ENCODE measurements around the gene STIM1. TPM values are rescaled to one million over a fixed set of nuclear protein-coding genes. Genes with fewer than 3 reads are reported as not detected.
A peak's percentile ranks its signal among the peaks of the same experiment; 100 is the strongest.

The STIM1 gene
- total RNA-seq, 1 experiment from 2014 or later = 28.3 TPM

- ChIA-PET POLR2A (ENCODE audit: unreplicated experiment) (no interaction called here), CTCF (no interaction called here)
- no peak overlapping the region for H2AFZ ChIP-seq
- no peaks in the 10 kb centered on the region for H3K9me3 ChIP-seq (ENCODE audit: insufficient read depth, low read depth)
- DNase-seq = no peak
- intact Hi-C loops (cut with micrococcal nuclease; ENCODE audit: unreplicated experiment) = no loop called here
- no peaks in the 10 kb centered on the region for H3K9me2 ChIP-seq (ENCODE audit: insufficient read depth)
- no peak overlapping the region for H3K4me3 ChIP-seq
- H3F3A ChIP-seq (ENCODE audit: insufficient read depth, low read depth) = peaks cover 3% of the 10 kb centered on the region; the same call in 1 of the 2 replicates
- TF ChIP-seq, protein P1, sequence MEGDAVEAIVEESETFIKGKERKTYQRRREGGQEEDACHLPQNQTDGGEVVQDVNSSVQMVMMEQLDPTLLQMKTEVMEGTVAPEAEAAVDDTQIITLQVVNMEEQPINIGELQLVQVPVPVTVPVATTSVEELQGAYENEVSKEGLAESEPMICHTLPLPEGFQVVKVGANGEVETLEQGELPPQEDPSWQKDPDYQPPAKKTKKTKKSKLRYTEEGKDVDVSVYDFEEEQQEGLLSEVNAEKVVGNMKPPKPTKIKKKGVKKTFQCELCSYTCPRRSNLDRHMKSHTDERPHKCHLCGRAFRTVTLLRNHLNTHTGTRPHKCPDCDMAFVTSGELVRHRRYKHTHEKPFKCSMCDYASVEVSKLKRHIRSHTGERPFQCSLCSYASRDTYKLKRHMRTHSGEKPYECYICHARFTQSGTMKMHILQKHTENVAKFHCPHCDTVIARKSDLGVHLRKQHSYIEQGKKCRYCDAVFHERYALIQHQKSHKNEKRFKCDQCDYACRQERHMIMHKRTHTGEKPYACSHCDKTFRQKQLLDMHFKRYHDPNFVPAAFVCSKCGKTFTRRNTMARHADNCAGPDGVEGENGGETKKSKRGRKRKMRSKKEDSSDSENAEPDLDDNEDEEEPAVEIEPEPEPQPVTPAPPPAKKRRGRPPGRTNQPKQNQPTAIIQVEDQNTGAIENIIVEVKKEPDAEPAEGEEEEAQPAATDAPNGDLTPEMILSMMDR (conservative IDR thresholded peaks at IDR 0.05) = no peak
- TF ChIP-seq EZH2 (IDR thresholded peaks at IDR 0.05; ENCODE audit: low read depth) = no peak
- H3K4me1 ChIP-seq (replicated peaks; ENCODE audit: insufficient read depth) = peaks cover 10% of the 10 kb centered on the region
- no peaks in the 10 kb centered on the region for H3K27me3 ChIP-seq (ENCODE audit: insufficient read depth, low read depth)
- no peaks in the 10 kb centered on the region for H4K20me1 ChIP-seq (ENCODE audit: insufficient read depth)
- H3K79me2 ChIP-seq (ENCODE audit: low read depth) = no peaks in the 10 kb centered on the region
- no peak overlapping the region for H3K4me2 ChIP-seq
- no peaks in the 10 kb centered on the region for H3K36me3 ChIP-seq (ENCODE audit: low read depth)
- no TSS peak for BruUV-seq (replicated peaks)
- H3K27ac ChIP-seq = no peak overlapping the region
Observed at GRCh38 chr11:3934658-3935057, 79.2 kb downstream of the STIM1 start.

- Histone ChIP-seq H3K4me1 (replicated peaks; ENCODE audit: insufficient read depth) (peaks cover 11% of the 10 kb centered on the region), H3K36me3 (ENCODE audit: low read depth) (no peaks in the 10 kb centered on the region), H3K4me3 (no peak overlapping the region), H3K27me3 (ENCODE audit: insufficient read depth, low read depth) (no peaks in the 10 kb centered on the region), H3K9me3 (ENCODE audit: insufficient read depth, low read depth) (no peaks in the 10 kb centered on the region), H4K20me1 (ENCODE audit: insufficient read depth) (no peaks in the 10 kb centered on the region), H3F3A (ENCODE audit: insufficient read depth, low read depth) (peaks cover 3% of the 10 kb centered on the region; the same call in 1 of the 2 replicates), H3K79me2 (ENCODE audit: low read depth) (no peaks in the 10 kb centered on the region), H3K27ac (no peak overlapping the region), H3K4me2 (no peak overlapping the region), H2AFZ (no peak overlapping the region), H3K9me2 (ENCODE audit: insufficient read depth) (no peaks in the 10 kb centered on the region)
- intact Hi-C loops (cut with micrococcal nuclease; ENCODE audit: unreplicated experiment) = no loop called here
- BruUV-seq (replicated peaks) = no TSS peak
- DNase-seq = no peak
- ChIA-PET POLR2A (ENCODE audit: unreplicated experiment) (no interaction called here), CTCF (no interaction called here)
- TF ChIP-seq, protein P1 (conservative IDR thresholded peaks at IDR 0.05) = no peak
Observed at GRCh38 chr11:3936517-3936916, 81.1 kb downstream of the STIM1 start.

DNA sequence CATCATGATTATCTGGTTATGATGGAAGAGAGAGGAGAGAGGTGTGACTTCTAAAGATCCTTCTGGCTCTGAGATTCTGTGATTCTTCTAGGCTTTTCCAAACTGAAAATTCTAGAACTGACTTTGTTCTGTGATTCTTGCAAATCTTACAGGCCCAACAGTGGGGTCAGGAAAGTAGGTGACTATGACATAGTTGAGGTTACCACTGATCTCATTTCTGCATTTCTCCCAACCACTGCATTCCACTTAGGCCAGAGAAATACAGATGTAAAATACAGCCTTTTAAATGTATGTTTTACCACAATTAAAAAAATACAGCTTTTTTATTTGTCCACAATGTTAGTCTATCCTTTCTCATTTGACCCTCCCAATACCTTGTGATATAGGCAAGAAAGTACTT, 83.7 kb downstream of the STIM1 start:
- no peak for TF ChIP-seq EZH2 (IDR thresholded peaks at IDR 0.05; ENCODE audit: low read depth)
- TF ChIP-seq, protein P1 (conservative IDR thresholded peaks at IDR 0.05) = no peak
- BruUV-seq (replicated peaks) = no TSS peak

More for the DNA sequence above, 83.7 kb downstream of the STIM1 start:
- H3F3A ChIP-seq (ENCODE audit: insufficient read depth, low read depth) = peaks cover 3% of the 10 kb centered on the region; the same call in 1 of the 2 replicates
- ChIA-PET POLR2A (ENCODE audit: unreplicated experiment) (no interaction called here), CTCF (no interaction called here)
- DNase-seq = no peak
- H3K27ac ChIP-seq = peak overlapping the region; percentile 32; the same call in 1 of the 2 replicates
- H3K4me1 ChIP-seq (replicated peaks; ENCODE audit: insufficient read depth) = peaks cover 11% of the 10 kb centered on the region
- intact Hi-C loops (cut with micrococcal nuclease; ENCODE audit: unreplicated experiment) = no loop called here
- 0 out of 2 replicates have a peak overlapping the region, but pooled peaks have one; percentile 1 for H3K4me2 ChIP-seq
- no peak overlapping the region for H2AFZ ChIP-seq
- no peaks in the 10 kb centered on the region for H3K27me3 ChIP-seq (ENCODE audit: insufficient read depth, low read depth)
- H3K4me3 ChIP-seq = no peak overlapping the region
- H3K9me2 ChIP-seq (ENCODE audit: insufficient read depth) = no peaks in the 10 kb centered on the region
- H3K9me3 ChIP-seq (ENCODE audit: insufficient read depth, low read depth) = no peaks in the 10 kb centered on the region
- H3K36me3 ChIP-seq (ENCODE audit: low read depth) = no peaks in the 10 kb centered on the region
- H3K79me2 ChIP-seq (ENCODE audit: low read depth) = no peaks in the 10 kb centered on the region
- H4K20me1 ChIP-seq (ENCODE audit: insufficient read depth) = no peaks in the 10 kb centered on the region
